ENCODE results near the gene TENT5A.

DNA sequence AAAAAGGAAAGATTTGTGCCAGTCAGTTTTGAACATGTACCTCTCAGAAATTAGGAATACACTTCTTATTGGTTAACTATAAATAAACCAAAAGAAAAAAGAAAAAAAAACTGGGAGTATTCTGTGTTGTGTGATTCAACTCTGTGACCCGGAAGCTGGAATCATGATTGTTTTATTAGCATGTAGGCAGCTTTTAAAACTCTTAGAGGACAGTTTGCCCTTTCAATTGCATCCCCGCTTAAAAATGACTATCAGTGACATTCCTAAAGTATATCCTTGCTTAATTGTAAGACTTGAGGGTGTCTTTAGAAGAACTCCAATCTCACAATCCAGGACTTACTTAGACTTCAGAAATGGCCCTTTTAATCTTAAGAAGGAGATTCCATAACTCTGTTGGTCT, 29.1 kb upstream of the TENT5A start:
- TF ChIP-seq POLR2AphosphoS5 (IDR thresholded peaks at IDR 0.05; ENCODE audit: low read depth, low read length): no peak
- no peak for TF ChIP-seq POLR2A (IDR thresholded peaks at IDR 0.05; ENCODE audit: low read depth, low read length)
- TF ChIP-seq TAF1 (IDR thresholded peaks at IDR 0.05; ENCODE audit: low read depth, low read length): no peak
- TF ChIP-seq POU2F2 (IDR thresholded peaks at IDR 0.05; ENCODE audit: low read depth, low read length): no peak
